Liver (tissue), 3 donors: Measurements from ENCODE around the gene ACAD9.

Source experiments
- CTCF ChIP-seq: fragments of 150-350 bp; IDR thresholded peaks from 2 replicates; pipeline ENCODE4 v1.5.1; 2017; ENCODE audit warnings: improper control_type of control experiment, low read depth, low read length; ENCODE audit not compliant: missing input control
- RAD21 ChIP-seq, 2 donors: IDR thresholded peaks; 2 replicates each; pipeline ENCODE4 v1.6.1; 2016; ENCODE audit warnings: antibody characterized with exemption in 2 of 2, mild to moderate bottlenecking in 2 of 2
- donor health status: healthy.
- donor health status: healthy.

GRCh38 chr3:128858167-128858566, 21.3 kb upstream of the ACAD9 start:
- no peak for TF ChIP-seq CTCF
- no peak for TF ChIP-seq RAD21 (IDR thresholded peaks at IDR 0.05)
